GM10248 (cell line): Measurements from ENCODE around the gene SLBP.

Experiments
- CTCF ChIA-PET: fragments of 300-600 bp; sonication (Branson Sonifier 250); formaldehyde crosslinking; extraction: SDS; loops from one replicate; lab custom pipeline; 2021; ENCODE audit warnings: antibody characterized with exemption; lab: Yijun Ruan, JAX
- POLR2A ChIA-PET: fragments of 350-650 bp; sonication (Branson Sonifier 250); formaldehyde crosslinking; extraction: SDS; loops from one replicate; lab custom pipeline; 2020; ENCODE audit warnings: antibody characterized with exemption; lab: Yijun Ruan, JAX
- DNase-seq: peaks from one replicate; pipeline ENCODE4 v3.0.0; 2012; ENCODE audit errors: extremely low spot score
- CTCF ChIP-seq: IDR thresholded peaks from 2 replicates; pipeline ENCODE4 v1.5.1; 2012; ENCODE audit warnings: mild to moderate bottlenecking, low read depth; ENCODE audit errors: extremely low read depth, missing control alignments, control extremely low read depth

The SLBP gene

DNA sequence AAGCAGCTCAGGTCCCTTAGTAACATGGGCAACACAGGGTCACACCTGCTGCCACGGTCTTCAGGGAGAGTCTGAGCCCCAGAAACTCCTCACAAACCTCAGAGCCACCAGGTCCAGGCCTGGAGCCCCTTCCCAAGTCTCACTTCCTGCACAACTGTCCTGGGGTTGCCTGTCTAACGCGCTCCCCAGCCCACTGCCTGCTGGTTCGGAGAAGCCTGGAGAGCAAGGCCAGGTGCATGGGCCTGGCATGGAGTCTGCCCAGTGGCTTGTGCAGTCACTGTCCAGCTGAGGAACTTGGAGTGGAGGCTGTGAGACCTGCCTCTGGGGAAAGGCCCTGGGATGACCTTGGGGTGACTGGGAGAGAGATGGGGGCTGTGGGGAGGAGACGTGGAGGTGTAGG is 56.0 kb downstream of the SLBP start:
- no peak for DNase-seq
- ChIA-PET CTCF (no interaction called here), POLR2A (no interaction called here)
- no peak for TF ChIP-seq CTCF

DNA sequence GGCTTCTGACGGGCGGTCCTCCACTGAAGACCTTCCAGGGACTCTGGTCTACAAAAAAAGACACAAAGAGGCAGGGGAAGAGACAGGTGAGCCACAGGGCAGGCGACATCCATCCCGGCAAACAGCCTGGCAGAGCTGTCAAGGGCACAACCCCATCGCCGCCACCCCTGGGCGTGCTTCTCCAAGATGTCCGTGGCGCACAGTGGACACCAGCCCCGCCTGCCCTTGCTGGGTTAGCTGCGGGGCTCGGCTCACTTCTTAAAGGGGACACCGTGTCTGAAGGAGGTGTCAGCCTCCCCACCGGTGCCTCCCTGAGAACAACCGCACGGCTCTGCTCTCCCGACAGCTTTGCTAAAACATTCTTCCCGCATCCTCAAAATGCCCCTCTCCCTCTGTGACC is 56.4 kb downstream of the SLBP start:
- CTCF ChIA-PET = no interaction called here

DNA sequence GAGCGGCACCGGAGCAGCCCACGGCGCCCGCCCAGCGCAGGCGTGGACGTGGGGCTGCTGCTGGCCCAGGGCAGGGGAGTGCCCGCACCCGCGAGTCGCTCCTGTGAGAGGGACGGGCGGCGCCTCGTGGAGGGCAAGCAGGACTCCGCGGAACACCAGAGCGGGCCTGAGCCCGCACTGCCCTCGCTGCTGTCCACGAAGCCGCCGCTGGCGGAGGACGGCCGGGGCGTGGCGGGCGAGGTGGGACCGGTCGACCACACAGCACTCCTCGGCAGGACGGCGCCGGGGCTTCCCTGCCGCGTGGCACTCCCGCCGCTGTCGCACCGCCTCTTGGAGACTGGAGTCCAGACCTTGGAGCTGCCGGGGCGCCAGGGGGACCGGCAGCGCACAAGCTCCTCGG is 57.0 kb downstream of the SLBP start:
- no peak for TF ChIP-seq CTCF
- CTCF ChIA-PET = no interaction called here
- POLR2A ChIA-PET = no interaction called here
- DNase-seq = no peak

More for the DNA sequence above, 56.4 kb downstream of the SLBP start:
- POLR2A ChIA-PET = no interaction called here
- TF ChIP-seq CTCF = no peak
- DNase-seq = no peak

GRCh38 chr4:1654216-1654955 is 57.7 kb downstream of the SLBP start:
- no peak for TF ChIP-seq CTCF
- CTCF ChIA-PET = no interaction called here
- POLR2A ChIA-PET = no interaction called here
- no peak for DNase-seq

GRCh38 chr4:1653776-1654175 is 58.3 kb downstream of the SLBP start:
- ChIA-PET CTCF (no interaction called here), POLR2A (no interaction called here)
- no peak for DNase-seq

GRCh38 chr4:1652088-1652487 is 60.0 kb downstream of the SLBP start:
- DNase-seq = no peak
- ChIA-PET CTCF (no interaction called here), POLR2A (no interaction called here)
- no peak for TF ChIP-seq CTCF

More at GRCh38 chr4:1653776-1654175, 58.3 kb downstream of the SLBP start:
- TF ChIP-seq CTCF = no peak
